Astrocyte of the cerebellum (primary cell): ENCODE results near the gene PDE6B.

Experiments used
- DNase-seq: peaks from one replicate; pipeline ENCODE4 v3.0.0-alpha.2; 2011; ENCODE audit warnings: low read depth
- H3K4me3 ChIP-seq: 2 replicates; pipeline ENCODE4 v1.5.1; 2011; ENCODE audit warnings: mild to moderate bottlenecking, low read depth, low read length, moderate library complexity
- CTCF ChIP-seq: IDR thresholded peaks from 2 replicates; pipeline ENCODE4 v1.5.1; 2012; ENCODE audit warnings: low read length, low read depth, moderate library complexity, mild to moderate bottlenecking; ENCODE audit errors: missing control alignments
- in situ Hi-C: cut with HindIII; loops from 2 replicates; pipeline ENCODE4 v1.10.0; 2017; ENCODE audit warnings: low sequenced_read_pairs

The PDE6B gene

GRCh38 chr4:628821-629635, 3.7 kb downstream of the PDE6B start:
- DNase-seq: no peak
- no peak for TF ChIP-seq CTCF
- in situ Hi-C loops: no loop called here
- H3K4me3 ChIP-seq: no peak overlapping the region

GRCh38 chr4:629636-629914, 4.2 kb downstream of the PDE6B start:
- no peak for TF ChIP-seq CTCF
- no peak for DNase-seq
- H3K4me3 ChIP-seq: no peak overlapping the region
- in situ Hi-C loops: no loop called here

GRCh38 chr4:629915-630641, 4.7 kb downstream of the PDE6B start:
- in situ Hi-C loops: no loop called here

GRCh38 chr4:630656-631055, 5.3 kb downstream of the PDE6B start:
- DNase-seq: no peak
- in situ Hi-C loops: no loop called here
- no peak for TF ChIP-seq CTCF
- no peak overlapping the region for H3K4me3 ChIP-seq

More at GRCh38 chr4:629915-630641, 4.7 kb downstream of the PDE6B start:
- no peak for DNase-seq
- no peak for TF ChIP-seq CTCF
- H3K4me3 ChIP-seq: no peak overlapping the region

GRCh38 chr4:632196-632790, 6.9 kb downstream of the PDE6B start:
- in situ Hi-C loops: no loop called here

GRCh38 chr4:632926-633325, 7.6 kb downstream of the PDE6B start:
- no peak for DNase-seq
- no peak for TF ChIP-seq CTCF
- in situ Hi-C loops: no loop called here
- no peak overlapping the region for H3K4me3 ChIP-seq

More at GRCh38 chr4:632196-632790, 6.9 kb downstream of the PDE6B start:
- no peak for DNase-seq
- no peak overlapping the region for H3K4me3 ChIP-seq
- no peak for TF ChIP-seq CTCF
